Gastrocnemius medialis (tissue), 4 donors: Measurements from ENCODE around the gene TEX264. TPM values are rescaled to one million over a fixed set of nuclear protein-coding genes. Genes with fewer than 3 reads are reported as not detected.

Source experiments
- ATAC-seq, 2 donors: fragments of 150-250 bp; one replicate each; pipeline ENCODE4 v1.9.1; 2016
- DNase-seq, 2 donors: peaks; one replicate each; pipeline ENCODE4 v3.0.0-alpha.2; 2019
- H3K27ac ChIP-seq, 4 donors: fragments of 200-600 bp; sonication (generic); 1 replicate in 1 of 4; 2 replicates in 3 of 4; pipeline ENCODE4 v1.5.1; 2016 to 2018; ENCODE audit warnings: mild to moderate bottlenecking in 2 of 4, moderate library complexity in 1 of 4
- H3K27me3 ChIP-seq, 3 donors: fragments of 200-600 bp; sonication (generic) in 2 of 3; 1 replicate in 1 of 3; 2 replicates in 2 of 3; pipeline versions ENCODE4 v1.5.1 to v1.6.0; 2016 to 2019; ENCODE audit warnings: mild to moderate bottlenecking in 1 of 3, moderate library complexity in 1 of 3
- H3K36me3 ChIP-seq, 2 donors: fragments of 200-600 bp; sonication (generic) in 1 of 2; one replicate each; pipeline ENCODE4 v1.5.1; 2017 to 2018
- H3K4me1 ChIP-seq, 2 donors: fragments of 200-600 bp; sonication (generic) in 1 of 2; one replicate each; pipeline ENCODE4 v1.5.1; 2016 to 2017; ENCODE audit warnings: mild to moderate bottlenecking in 2 of 2
- H3K4me3 ChIP-seq, 4 donors: fragments of 200-600 bp; sonication (generic) in 3 of 4; 1 replicate in 1 of 4; 2 replicates in 3 of 4; pipeline ENCODE4 v1.5.1; 2016 to 2019; ENCODE audit warnings: mild to moderate bottlenecking in 2 of 4
- H3K9me3 ChIP-seq, 3 donors: fragments of 200-600 bp; sonication (generic) in 2 of 3; 1 replicate in 1 of 3; 2 replicates in 2 of 3; pipeline ENCODE4 v1.5.1; 2016 to 2019
- POLR2A ChIP-seq, 2 donors: fragments of 450-650 bp; IDR thresholded peaks; one replicate each; pipeline ENCODE4 v1.6.1; 2017; ENCODE audit warnings: antibody characterized with exemption in 2 of 2, mild to moderate bottlenecking in 2 of 2, moderate library complexity in 2 of 2
- in situ Hi-C, 4 donors: fragments of 200-750 bp; cut with MboI; loops; one replicate each; pipeline versions ENCODE4 v1.15.0 to v1.8.0; 2017; ENCODE audit warnings: low sequenced_read_pairs in 4 of 4
- intact Hi-C: fragments of 100-400 bp; cut with DNase I; formaldehyde crosslinking; loops from one replicate; pipeline ENCODE4 v1.15.1; 2023; ENCODE audit warnings: low total_unique reads
- total RNA-seq, 4 donors: library from RNA; depleted of rRNA; stranded (reverse); fragments of >200 nt; gene quantifications; one replicate each; pipeline versions ENCODE4 v1.1.0 to v1.2.3, GENCODE V29; 2016
- TF ChIP-seq, protein P1 (sequence below), 5 experiments: fragments of 450-650 bp in 3 of 5; fragments of 200-600 bp in 2 of 5; sonication (generic) in 2 of 5; IDR thresholded peaks in 4 of 5; conservative IDR thresholded peaks in 1 of 5; 1 replicate in 4 of 5; 2 replicates in 1 of 5; pipeline ENCODE4 v1.5.1; 2016 to 2019; ENCODE audit warnings: antibody characterized with exemption in 5 of 5, mild to moderate bottlenecking in 3 of 5, moderate library complexity in 3 of 5

The TEX264 gene
- total RNA-seq, 4 donors from 2014 or later: 43.9 to 83.5 (median 54.3) TPM

DNA sequence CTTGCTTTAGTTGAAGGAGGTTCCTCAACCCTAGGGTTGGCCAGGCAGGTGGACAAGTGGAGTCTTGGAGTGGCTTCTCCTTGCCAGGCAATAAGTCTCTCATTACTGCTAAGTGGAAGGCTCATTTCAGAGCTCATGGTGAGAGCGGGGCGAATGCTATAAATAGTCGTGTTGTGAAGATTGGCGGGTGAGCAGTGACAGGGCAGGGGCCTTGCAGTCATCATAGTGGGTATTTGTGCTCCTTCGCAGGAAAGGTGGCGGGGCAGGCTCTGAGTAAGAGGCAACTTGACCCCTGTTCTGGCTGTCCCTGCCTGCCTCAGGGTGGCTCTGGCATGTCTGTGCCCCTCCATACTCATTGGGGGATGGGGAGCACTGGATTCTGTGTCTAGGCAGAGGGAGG, 27.2 kb downstream of the TEX264 start:
- TF ChIP-seq, protein P1, sequence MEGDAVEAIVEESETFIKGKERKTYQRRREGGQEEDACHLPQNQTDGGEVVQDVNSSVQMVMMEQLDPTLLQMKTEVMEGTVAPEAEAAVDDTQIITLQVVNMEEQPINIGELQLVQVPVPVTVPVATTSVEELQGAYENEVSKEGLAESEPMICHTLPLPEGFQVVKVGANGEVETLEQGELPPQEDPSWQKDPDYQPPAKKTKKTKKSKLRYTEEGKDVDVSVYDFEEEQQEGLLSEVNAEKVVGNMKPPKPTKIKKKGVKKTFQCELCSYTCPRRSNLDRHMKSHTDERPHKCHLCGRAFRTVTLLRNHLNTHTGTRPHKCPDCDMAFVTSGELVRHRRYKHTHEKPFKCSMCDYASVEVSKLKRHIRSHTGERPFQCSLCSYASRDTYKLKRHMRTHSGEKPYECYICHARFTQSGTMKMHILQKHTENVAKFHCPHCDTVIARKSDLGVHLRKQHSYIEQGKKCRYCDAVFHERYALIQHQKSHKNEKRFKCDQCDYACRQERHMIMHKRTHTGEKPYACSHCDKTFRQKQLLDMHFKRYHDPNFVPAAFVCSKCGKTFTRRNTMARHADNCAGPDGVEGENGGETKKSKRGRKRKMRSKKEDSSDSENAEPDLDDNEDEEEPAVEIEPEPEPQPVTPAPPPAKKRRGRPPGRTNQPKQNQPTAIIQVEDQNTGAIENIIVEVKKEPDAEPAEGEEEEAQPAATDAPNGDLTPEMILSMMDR (IDR thresholded peaks at IDR 0.05 in 4 of 5, conservative IDR thresholded peaks at IDR 0.05 in 1 of 5): no peak
- no peak for TF ChIP-seq POLR2A (IDR thresholded peaks at IDR 0.05)
- in situ Hi-C loops: loop anchor here in 1 of 4 donors (25.0 kb wide), 1 partner anchor 311 kb away; the partner anchor contains the start of genes MANF and RBM15B
- no peak for ATAC-seq

DNA sequence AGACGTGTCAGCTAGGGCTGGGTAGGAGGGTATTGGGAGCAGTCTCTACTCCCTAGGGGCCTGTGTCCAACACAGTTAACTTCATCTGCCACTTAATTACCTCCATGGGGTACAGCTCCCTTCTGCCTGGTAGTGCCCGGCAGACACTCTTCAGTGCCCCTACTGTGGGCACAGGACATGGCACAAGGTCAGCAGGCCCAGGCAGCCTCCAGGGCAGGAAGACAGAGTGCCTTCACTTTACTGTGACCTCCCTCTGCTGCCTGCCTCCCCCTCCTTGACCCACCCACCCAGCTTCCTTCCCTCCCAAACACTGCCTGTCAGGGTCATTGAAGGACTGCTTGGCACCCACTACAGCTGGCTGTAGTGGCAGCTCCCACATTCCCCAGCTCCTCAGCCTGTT, 29.4 kb downstream of the TEX264 start:
- ATAC-seq: no peak
- no peaks in the 10 kb centered on the region for H3K9me3 ChIP-seq
- H3K27me3 ChIP-seq: no peaks in the 10 kb centered on the region
- no peak overlapping the region for H3K27ac ChIP-seq
- H3K36me3 ChIP-seq: peaks cover 0 to 34% of the 10 kb centered on the region in 2 donors
- TF ChIP-seq POLR2A (IDR thresholded peaks at IDR 0.05): no peak
- TF ChIP-seq, protein P1 (IDR thresholded peaks at IDR 0.05 in 4 of 5, conservative IDR thresholded peaks at IDR 0.05 in 1 of 5): no peak
- in situ Hi-C loops (no loop called here), intact Hi-C loops (loop anchor here (1.0 kb wide), 1 partner anchor 46 kb away; no protein-coding TSS in a partner anchor)
- no peak overlapping the region for H3K4me3 ChIP-seq
- H3K4me1 ChIP-seq: no peaks in the 10 kb centered on the region
- no peak for DNase-seq

More for the DNA sequence above, 27.2 kb downstream of the TEX264 start:
- intact Hi-C loops: no loop called here
- Histone ChIP-seq H3K4me3 (no peak overlapping the region), H3K36me3 (peaks cover 0 to 34% of the 10 kb centered on the region in 2 donors), H3K27ac (no peak overlapping the region), H3K27me3 (no peaks in the 10 kb centered on the region), H3K9me3 (no peaks in the 10 kb centered on the region), H3K4me1 (no peaks in the 10 kb centered on the region)
- no peak for DNase-seq

DNA sequence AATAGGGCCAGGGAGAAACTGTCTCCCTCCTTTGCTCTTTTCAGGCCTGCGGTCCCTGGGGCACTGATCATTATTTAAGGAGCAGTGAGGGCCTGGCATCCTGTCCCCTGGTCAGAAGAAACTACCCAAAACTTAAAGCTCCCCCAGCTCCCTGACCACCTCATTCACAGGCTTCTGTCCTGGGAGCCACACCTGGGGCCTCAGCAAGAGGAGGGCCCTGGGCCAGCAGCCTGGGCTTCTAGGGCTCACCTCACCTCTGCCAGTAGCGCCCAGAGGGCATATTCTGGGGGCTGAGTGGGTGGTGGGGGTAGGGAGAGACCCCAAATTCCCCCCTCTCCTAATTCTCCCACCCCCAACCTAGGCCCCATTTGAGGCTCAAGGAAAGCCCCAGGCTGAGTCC, 31.1 kb downstream of the TEX264 start:
- ATAC-seq (no peak), DNase-seq (no peak)
- H3K9me3 ChIP-seq: no peaks in the 10 kb centered on the region
- no peaks in the 10 kb centered on the region for H3K4me1 ChIP-seq
- no peak overlapping the region for H3K4me3 ChIP-seq
- intact Hi-C loops (no loop called here), in situ Hi-C loops (no loop called here)
- no peak overlapping the region for H3K27ac ChIP-seq
- TF ChIP-seq, protein P1 (IDR thresholded peaks at IDR 0.05 in 4 of 5, conservative IDR thresholded peaks at IDR 0.05 in 1 of 5): no peak
- no peak for TF ChIP-seq POLR2A (IDR thresholded peaks at IDR 0.05)
- peaks cover 0 to 34% of the 10 kb centered on the region in 2 donors for H3K36me3 ChIP-seq
- H3K27me3 ChIP-seq: no peaks in the 10 kb centered on the region

DNA sequence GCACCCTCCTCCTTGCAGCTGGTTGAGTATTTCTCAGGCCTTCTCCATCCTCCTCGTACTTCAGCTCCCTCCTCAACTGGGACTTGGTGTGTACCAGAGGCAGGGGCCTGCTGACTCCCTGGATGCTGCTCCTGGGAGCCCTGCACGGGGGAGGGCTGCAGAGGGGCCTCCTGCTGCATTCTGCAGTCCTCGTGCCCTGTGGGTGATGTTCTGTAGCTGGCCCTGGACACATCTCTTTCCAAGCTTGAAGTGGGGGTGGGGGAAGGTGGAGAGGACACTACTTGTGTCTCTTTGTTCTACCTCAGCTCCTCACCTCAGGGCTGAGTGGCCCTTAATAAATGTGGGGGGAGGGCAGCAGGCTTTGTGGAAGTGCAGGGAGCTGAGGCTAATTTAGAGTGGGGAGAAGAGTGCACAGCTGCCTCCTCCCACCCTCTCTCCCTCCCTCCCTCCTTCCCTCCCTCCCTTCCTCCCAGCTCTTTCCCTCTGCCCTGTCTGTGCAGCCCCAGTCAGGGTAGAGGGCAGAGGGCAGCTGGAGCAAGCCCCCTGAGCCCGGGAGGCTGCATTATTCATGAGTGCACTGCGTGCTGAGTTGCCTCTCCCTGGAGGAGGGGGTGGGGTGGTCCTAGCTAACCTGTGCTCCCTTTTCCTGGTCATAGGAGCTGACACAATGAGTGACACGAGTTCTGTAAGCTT, 32.2 kb downstream of the TEX264 start:
- no peaks in the 10 kb centered on the region for H3K9me3 ChIP-seq
- in situ Hi-C loops: no loop called here
- no peak for DNase-seq
- peaks cover 0 to 34% of the 10 kb centered on the region in 2 donors for H3K36me3 ChIP-seq
- no peak overlapping the region for H3K4me3 ChIP-seq
- H3K4me1 ChIP-seq: no peaks in the 10 kb centered on the region
- ATAC-seq: peak in 1 of 2 donors; percentile 35
- no peak overlapping the region for H3K27ac ChIP-seq
- TF ChIP-seq, protein P1 (IDR thresholded peaks at IDR 0.05 in 4 of 5, conservative IDR thresholded peaks at IDR 0.05 in 1 of 5): no peak
- TF ChIP-seq POLR2A (IDR thresholded peaks at IDR 0.05): no peak
- intact Hi-C loops: no loop called here
- no peaks in the 10 kb centered on the region for H3K27me3 ChIP-seq
